ENCODE measurements around the gene TOMM40.

DNA sequence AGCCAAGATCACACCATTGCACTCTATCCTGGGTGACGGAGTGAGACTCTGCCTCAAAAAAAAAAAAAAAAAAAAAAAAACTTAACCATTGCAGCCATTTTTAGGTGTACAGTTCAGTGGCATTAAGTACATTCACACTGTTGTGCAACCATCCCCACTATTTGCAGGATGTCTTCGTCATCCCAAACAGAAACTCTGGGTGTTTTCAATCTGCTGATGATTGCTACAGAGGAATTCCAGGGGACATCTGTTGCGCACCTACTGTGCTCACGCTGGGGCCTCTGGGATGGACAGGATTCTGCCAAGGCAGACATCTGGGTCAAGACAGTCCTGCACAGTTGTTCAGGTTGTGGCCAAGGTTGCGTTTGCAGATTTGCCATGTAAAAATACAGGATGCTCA lies 48.6 kb downstream of the TOMM40 start:
- TF ChIP-seq, protein P1, sequence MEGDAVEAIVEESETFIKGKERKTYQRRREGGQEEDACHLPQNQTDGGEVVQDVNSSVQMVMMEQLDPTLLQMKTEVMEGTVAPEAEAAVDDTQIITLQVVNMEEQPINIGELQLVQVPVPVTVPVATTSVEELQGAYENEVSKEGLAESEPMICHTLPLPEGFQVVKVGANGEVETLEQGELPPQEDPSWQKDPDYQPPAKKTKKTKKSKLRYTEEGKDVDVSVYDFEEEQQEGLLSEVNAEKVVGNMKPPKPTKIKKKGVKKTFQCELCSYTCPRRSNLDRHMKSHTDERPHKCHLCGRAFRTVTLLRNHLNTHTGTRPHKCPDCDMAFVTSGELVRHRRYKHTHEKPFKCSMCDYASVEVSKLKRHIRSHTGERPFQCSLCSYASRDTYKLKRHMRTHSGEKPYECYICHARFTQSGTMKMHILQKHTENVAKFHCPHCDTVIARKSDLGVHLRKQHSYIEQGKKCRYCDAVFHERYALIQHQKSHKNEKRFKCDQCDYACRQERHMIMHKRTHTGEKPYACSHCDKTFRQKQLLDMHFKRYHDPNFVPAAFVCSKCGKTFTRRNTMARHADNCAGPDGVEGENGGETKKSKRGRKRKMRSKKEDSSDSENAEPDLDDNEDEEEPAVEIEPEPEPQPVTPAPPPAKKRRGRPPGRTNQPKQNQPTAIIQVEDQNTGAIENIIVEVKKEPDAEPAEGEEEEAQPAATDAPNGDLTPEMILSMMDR (IDR thresholded peaks at IDR 0.05): no peak
- TF ChIP-seq ZFX (IDR thresholded peaks at IDR 0.05; ENCODE audit: borderline replicate concordance): no peak

Data from 22Rv1 (cell line).